ENCODE results near the gene PAMR1.

- no peak for TF ChIP-seq ZNF274 (IDR thresholded peaks at IDR 0.05; ENCODE audit: low read depth, low read length)
- TF ChIP-seq YY1 (IDR thresholded peaks at IDR 0.05; ENCODE audit: insufficient read depth, insufficient read length), result no peak
Observed at GRCh38 chr11:35383953-35384352, 141.5 kb downstream of the PAMR1 start.

All from NT2/D1 (cell line).